ENCODE measurements around the gene SELL.
"Not testable (repeated sequence)": the region's sequence is repeated elsewhere in the genome, so short reads cannot be mapped to it uniquely, and the experiment has no call there.

Gene SELL

GRCh38 chr1:169704797-169705196, 6.6 kb downstream of the SELL start:
- no peak for DNase-seq (ENCODE audit: low read depth)

GRCh38 chr1:169701261-169702005, 10.0 kb downstream of the SELL start:
- DNase-seq (ENCODE audit: low read depth), result no peak

- DNase-seq (ENCODE audit: low read depth), result no peak
Measured at GRCh38 chr1:169699707-169700106, 11.7 kb downstream of the SELL start.

- DNase-seq (ENCODE audit: low read depth), result no peak
Measured at GRCh38 chr1:169698976-169699375, 12.4 kb downstream of the SELL start.

GRCh38 chr1:169697755-169698154, 13.7 kb downstream of the SELL start:
- DNase-seq (ENCODE audit: low read depth), result no peak

- no peak for DNase-seq (ENCODE audit: low read depth)
Measured at GRCh38 chr1:169696273-169697100, 14.9 kb downstream of the SELL start.

- no peak for DNase-seq (ENCODE audit: low read depth)
Measured at GRCh38 chr1:169694304-169695075, 16.9 kb downstream of the SELL start.

GRCh38 chr1:169692756-169693460, 18.5 kb downstream of the SELL start:
- no peak for DNase-seq (ENCODE audit: low read depth)

- DNase-seq (ENCODE audit: low read depth), result no peak
Measured at GRCh38 chr1:169690489-169690888, 20.9 kb downstream of the SELL start.

- DNase-seq (ENCODE audit: low read depth), result no peak
Measured at GRCh38 chr1:169689395-169689794, 22.0 kb downstream of the SELL start.

- not testable (repeated sequence) for DNase-seq (ENCODE audit: low read depth)
Measured at GRCh38 chr1:169688377-169688776, 23.0 kb downstream of the SELL start.

- no peak for DNase-seq (ENCODE audit: low read depth)
Measured at GRCh38 chr1:169683661-169684060, 27.8 kb downstream of the SELL start.

- not testable (repeated sequence) for DNase-seq (ENCODE audit: low read depth)
Measured at GRCh38 chr1:169683168-169683567, 28.3 kb downstream of the SELL start.

GRCh38 chr1:169682071-169682470, 29.3 kb downstream of the SELL start:
- no peak for DNase-seq (ENCODE audit: low read depth)

GRCh38 chr1:169681140-169681539, 30.3 kb downstream of the SELL start:
- no peak for DNase-seq (ENCODE audit: low read depth)

GRCh38 chr1:169680377-169681019, 30.9 kb downstream of the SELL start:
- no peak for DNase-seq (ENCODE audit: low read depth)

GRCh38 chr1:169679692-169680091, 31.7 kb downstream of the SELL start:
- no peak for DNase-seq (ENCODE audit: low read depth)

GRCh38 chr1:169676001-169676400, 35.4 kb downstream of the SELL start:
- DNase-seq (ENCODE audit: low read depth), result no peak

- DNase-seq (ENCODE audit: low read depth), result no peak
Measured at GRCh38 chr1:169670836-169671235, 40.6 kb downstream of the SELL start.

GRCh38 chr1:169670244-169670643, 41.2 kb downstream of the SELL start:
- DNase-seq (ENCODE audit: low read depth), result not testable (repeated sequence)
